ENCODE results near the gene HRH1.
"Not testable (repeated sequence)": the region's sequence is repeated elsewhere in the genome, so short reads cannot be mapped to it uniquely, and the experiment has no call there.

DNA sequence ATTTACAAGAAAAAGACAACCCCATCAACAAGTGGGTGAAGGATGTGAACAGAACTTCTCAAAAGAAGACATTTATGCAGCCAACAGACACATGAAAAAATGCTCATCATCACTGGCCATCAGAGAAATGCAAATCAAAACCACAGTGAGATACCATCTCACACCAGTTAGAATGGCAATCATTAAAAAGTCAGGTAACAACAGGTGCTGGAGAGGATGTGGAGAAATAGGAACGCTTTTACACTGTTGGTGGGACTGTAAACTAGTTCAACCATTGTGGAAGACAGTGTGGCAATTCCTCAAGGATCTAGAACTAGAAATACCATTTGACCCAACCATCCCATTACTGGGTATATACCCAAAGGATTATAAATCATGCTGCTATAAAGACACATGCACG lies 41.0 kb upstream of the HRH1 start:
- not testable (repeated sequence) for TF ChIP-seq EZH2 (IDR thresholded peaks at IDR 0.05); POLR2A (IDR thresholded peaks at IDR 0.05; ENCODE audit: borderline replicate concordance, extremely low read depth, insufficient read depth, insufficient read length); EGR1 (IDR thresholded peaks at IDR 0.05; ENCODE audit: low read depth)
- TF ChIP-seq, protein P1, sequence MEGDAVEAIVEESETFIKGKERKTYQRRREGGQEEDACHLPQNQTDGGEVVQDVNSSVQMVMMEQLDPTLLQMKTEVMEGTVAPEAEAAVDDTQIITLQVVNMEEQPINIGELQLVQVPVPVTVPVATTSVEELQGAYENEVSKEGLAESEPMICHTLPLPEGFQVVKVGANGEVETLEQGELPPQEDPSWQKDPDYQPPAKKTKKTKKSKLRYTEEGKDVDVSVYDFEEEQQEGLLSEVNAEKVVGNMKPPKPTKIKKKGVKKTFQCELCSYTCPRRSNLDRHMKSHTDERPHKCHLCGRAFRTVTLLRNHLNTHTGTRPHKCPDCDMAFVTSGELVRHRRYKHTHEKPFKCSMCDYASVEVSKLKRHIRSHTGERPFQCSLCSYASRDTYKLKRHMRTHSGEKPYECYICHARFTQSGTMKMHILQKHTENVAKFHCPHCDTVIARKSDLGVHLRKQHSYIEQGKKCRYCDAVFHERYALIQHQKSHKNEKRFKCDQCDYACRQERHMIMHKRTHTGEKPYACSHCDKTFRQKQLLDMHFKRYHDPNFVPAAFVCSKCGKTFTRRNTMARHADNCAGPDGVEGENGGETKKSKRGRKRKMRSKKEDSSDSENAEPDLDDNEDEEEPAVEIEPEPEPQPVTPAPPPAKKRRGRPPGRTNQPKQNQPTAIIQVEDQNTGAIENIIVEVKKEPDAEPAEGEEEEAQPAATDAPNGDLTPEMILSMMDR (IDR thresholded peaks at IDR 0.05 in 2 of 3, conservative IDR thresholded peaks at IDR 0.05 in 1 of 3; ENCODE audit: borderline replicate concordance in 1 of 3, insufficient read depth in 1 of 3, low read depth in 2 of 3, low read length in 2 of 3), result not testable (repeated sequence)

Data from HCT116 (cell line).